HG02763 (cell line): ENCODE results near the gene RASD1.
"Not testable (repeated sequence)": the region's sequence is repeated elsewhere in the genome, so short reads cannot be mapped to it uniquely, and the experiment has no call there.

Experiments used
- ATAC-seq: cut with Tn5 transposase; IDR thresholded peaks from one replicate; pipeline ENCODE4 v1.9.1; 2021; ENCODE audit warnings: mild to moderate bottlenecking, moderate library complexity; ENCODE audit not compliant: unreplicated experiment

Gene RASD1

DNA sequence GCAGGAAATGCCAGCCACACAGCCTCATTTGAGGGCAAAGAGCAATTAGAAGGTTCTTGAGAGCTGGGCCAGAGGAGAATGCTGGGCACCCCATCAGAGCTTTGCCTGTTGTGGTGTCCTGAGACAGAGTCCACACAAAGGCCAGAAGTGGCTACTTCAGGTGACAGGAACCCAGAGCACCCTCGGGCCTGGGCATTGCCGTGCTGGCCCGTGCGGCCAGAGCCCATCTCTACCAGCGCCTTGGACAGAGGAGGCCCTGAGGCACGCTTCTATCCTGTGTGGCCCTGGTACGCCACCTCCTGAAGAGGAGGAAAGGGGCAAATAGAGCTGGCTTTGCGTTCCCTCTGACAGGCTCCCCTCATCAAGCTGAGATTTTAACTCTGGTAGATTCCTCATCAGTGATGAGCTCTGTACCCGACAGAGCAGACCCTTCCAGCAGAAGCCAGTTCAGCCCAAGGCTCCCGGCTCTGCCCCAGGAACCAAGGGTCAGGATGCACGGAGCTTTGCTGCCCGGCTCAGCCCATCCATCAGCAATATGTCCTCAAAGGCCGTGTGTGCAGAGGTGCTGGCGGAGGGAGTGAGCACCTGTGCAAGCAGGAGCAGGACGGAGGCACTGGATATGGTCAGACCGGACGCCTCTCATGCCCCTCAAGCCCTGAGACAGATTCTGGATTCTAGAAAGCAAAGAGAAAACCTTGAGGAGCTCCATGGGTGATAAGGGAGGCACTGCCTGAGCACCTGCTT lies 3.4 kb upstream of the RASD1 start:
- no peak for ATAC-seq

DNA sequence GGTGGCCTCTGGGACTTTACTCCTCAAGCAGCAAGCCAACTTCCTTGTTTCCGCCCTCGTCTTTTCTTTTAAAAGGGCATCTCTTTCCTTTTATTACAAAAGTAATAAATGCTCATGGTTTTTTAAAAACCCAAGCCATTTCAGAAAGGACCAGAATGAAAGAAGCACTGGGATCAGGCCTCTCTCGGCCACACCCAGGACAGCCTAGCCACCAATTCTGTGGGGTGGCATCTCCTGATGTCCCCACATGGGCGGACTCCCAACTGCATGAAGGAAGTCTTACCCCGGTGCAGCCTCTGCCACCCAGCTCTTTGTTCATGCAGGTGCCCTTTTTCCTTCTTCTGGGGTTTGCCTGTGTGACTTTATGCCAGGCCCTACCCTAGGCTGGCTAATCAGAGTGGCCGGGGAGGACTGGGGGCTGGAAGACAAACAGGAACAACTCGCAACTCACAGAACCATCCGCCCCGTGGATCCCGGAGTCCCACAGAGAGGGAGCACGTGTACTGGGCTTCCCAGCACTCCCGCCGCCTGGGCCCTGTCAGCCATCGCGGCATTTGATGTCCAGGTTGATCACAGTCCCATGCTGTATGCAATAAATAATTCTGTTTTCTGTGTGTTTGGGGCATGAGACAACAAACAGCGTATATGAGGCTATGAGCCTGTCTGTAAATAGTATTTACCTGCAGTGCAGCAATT lies 2.6 kb upstream of the RASD1 start:
- no peak for ATAC-seq

DNA sequence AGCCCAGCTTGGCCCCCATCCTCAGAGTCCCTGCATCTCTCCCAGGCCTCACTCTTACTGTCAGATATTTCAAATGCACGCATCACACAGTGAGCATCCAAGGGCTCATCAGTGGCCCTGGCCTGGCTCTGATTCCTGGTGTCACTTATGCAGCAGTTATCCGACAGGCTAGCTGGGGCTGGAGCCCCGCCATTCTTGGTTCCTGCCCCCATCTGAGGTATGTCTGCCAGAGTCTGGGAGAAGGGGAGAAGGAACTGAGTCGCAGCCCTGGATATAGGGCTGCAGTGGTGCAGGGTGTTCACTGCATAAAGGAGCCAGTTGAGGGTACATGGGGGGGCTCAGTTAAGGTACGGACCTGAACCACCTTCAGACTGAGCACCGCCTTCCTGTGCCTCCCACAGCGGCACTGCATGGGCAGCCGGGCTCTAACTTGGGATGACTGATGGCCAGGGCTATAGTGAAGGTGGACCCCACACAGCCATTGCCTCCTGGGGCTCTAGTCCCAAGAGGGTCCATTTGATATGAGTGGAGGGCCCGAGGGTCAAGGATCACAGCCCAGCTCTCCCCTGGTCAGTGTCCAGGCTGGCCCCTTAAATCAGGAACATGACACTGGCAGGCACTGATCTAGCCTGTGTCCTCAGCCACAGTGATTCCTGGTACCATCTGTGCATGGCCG lies 1.8 kb upstream of the RASD1 start:
- no peak for ATAC-seq

DNA sequence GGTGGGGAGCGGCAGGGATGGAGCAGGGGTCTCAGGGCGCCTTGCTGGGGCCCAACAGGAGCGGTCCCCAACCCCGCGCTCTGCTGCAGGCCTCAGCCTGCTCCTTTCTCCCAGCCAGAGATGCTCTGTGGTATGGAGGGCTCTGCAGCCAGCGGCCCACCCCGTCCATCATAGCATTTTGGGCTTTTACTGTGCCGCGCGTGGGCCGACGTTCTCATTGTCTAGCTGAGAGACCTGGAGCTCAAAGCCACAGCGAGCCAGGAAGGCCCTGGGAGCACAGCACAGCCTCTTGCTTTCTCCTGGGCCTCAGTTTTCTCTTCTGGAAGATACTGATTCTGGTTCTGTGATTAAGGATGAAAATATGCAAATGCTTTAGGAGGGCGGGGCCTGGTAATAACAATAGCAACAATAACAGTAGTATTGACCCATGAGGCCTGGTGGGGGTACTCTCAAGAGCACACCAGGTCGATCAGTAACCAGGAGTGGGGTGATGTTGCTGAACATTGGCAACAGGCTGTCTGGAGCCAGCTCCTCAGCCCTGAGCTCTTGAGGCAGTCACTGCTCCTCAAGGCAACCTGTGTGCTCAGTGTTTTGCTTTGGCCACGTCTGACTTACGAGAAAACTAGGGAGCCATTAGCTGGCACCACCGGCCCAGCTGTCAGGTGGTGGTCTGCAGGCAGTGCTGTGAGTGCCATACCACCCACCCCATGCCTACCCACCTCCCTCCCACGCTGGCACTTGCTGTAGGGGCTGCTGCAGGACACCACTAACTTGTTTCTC lies 1.1 kb upstream of the RASD1 start:
- ATAC-seq = no peak

DNA sequence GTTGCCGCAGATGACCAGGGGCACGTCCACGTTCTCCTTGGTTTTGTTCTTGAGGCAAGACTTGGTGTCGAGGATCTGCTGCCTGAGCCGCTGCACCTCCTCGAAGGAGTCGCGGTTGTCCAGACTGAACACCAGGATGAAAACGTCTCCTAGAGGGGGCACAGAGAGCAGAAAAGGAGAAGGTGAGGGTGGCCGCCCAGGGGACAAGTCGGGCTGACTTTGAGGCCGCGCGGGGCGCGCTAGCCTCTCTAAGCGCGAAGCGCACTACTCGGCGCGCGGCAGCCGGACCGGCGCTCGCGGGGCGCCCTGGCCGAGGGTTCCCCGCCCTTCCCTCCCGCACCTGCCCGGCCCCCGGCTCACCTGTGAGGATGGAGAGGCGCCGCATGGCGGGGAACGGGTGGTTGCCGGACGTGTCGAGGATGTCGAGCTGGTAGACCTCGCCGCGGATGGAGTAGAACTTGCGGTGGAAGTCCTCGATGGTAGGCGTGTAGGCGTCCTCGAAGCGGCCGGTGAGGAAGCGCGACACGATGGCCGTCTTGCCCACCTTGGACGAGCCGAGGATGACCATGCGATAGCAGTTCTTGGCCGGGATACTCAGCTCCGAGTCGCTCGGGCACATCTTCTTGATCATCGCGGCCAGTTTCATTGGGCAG lies 533 bp downstream of the RASD1 start:
- ATAC-seq = no peak

DNA sequence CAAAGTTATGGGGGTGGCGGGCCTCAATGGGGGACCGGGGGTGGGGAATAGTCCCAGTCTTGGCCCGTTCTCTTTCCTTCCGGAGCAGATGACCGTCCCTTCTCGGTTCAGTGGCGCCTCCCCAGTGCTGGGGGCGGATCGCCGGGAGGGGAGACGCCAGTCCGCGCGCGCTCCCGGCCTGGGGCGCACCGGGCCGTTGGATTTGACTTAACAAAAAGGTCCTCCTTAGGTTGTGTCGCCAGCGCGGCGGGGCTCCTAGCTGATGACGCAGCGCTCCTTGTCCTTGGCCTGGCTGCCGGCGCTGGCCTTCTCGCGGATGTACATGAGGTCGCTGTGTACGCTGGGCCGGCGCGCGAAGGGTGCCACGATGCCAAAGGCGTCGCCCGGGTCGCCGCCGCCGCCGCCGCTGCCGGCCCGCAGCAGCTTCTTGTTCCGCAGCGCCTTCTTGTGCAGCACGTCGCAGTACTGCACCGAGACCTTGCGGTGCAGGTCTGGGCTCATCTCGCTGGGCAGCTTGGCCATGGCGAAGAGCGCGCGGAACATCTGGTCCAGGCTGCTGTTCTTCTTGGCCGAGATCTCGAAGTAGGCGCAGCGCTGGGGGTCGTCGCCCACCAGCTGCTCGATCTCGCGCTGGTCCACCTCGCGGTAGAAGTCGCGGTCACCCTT lies 1.2 kb downstream of the RASD1 start:
- no peak for ATAC-seq

DNA sequence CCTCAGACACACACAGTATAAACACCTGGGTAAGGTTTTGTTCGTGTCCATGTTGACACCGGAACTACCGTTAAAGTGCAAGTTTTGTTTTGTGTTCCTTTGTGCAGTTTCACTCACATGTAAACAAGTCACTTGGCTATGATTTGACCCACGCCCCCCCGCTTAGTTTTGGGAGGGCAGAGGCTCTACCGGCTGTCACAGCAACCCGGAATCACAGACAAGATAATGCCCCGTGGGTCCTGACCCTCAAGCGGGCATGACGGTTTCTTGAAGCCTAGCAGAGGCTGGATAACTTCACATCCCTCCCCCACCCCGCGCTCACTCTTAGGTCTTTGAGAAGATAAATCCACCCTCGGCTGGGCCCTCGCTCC lies 1.7 kb downstream of the RASD1 start:
- ATAC-seq = no peak

DNA sequence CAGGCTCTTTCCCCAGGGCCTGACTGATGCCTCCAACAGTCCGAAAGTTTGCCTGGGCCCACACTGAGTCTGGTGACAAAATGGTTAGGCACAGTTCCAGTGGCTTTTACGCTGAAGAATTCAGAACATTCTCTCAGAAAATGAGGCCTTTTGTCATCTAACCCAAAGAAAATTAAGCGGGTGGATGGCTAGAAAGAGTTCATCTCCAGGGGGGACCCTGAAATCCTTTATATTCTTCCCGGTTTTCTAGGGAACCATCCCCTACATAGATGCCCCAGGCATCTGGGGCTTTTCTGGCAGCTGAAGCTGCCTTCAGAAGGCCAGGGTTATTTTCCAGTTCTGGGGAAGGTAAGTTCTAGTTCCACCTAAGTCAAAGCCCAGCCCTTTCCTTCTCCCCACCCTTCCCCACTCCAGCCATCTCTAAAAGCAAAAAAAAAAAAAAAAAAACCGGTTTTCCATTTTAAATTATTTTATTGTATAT lies 2.2 kb downstream of the RASD1 start:
- ATAC-seq = no peak

DNA sequence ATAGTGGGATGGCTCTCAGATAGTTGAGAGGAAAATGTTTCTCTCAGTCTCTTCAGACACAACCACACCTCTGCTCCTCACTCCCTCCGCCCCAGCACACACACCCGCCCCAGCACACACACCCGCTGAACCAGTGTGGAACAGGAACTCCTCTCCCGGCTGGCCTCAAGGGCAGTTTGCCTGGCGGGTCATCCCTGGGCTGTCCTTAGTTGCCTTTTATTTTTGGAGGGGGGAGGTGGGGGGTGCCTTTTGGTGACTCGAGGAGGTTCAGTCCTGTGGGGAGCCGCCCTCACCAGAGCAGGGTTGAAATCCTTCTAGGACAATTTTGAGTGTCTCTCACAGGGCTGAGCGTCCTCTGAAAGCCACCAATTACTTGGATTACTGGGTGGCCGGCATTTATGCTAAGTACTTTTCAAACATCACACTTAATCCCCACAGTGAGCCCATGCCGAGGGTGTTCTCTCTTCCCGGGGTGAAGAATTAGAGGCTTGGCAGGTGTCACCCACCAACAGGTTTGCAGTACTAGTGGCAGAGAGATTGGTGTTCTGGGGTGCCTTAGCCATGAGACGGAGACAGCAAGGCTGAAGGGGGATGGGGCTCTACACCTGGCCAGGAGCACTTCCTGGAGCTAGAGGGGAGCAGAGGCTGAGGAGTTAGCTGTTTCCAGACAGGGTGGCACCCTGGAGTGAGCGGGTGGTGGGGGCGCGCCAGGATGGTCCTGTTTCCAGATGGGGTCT lies 2.8 kb downstream of the RASD1 start:
- ATAC-seq = no peak

DNA sequence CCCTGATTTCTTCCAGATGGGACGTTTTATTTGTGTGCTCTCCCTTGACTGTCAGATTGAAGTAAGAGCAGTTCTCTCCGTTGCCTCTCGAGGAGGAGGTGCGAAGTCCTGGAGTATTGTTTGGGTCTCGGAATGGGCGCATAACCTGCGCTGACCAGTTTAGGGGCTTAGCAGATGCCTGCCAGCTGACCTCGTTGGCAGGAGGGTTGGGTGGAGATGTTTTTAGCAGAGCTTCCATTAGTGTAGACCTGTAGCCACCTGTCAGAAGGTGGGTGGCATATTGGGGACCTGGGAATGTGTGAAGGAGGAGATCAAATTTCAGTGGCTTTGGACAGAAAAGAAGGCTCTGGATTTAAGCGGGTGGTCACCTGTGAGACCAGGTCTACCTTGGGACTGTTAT lies 3.6 kb downstream of the RASD1 start:
- ATAC-seq = no peak

DNA sequence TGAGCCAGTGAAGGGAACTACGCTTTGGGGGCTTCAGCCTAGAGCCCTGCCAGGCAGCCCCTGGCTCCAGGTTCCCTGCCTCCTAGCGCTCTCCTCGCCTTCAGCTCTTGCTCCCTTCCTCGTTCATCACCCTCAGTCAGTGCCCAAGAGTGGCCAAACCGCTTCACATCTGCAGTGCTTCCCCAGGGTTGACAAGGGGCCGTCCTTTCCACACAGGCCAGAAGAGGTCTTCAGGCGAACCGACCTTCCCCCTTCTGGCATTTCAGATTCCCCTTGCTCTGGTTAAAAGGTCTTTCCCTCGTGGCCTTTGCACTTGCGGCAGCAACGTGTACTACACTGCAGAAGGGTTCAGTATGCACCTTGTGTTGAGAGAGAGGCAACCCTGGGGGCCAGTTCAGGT lies 4.1 kb downstream of the RASD1 start:
- ATAC-seq = no peak

DNA sequence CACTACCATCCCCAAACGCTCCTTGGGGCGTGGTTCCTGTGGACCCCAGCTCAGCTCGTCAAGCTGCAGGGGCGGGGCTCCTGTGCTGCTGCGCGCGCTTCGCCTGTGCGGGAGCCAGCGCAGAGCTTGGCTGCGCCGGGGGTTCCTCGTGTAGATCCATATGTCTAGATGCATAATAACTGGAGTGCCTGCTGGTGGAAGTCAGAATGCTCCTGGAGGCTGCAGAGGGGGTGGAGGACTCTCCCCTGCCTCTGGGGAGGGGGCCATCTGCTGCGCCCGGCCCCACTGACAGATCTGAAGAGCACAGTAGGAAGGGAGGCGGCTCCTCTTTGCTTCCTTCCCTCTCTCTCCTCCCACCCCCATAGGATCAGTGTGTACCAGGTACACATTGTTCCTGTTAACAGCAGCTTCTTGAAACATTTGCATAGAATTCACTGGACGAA lies 4.6 kb downstream of the RASD1 start:
- ATAC-seq = no peak

DNA sequence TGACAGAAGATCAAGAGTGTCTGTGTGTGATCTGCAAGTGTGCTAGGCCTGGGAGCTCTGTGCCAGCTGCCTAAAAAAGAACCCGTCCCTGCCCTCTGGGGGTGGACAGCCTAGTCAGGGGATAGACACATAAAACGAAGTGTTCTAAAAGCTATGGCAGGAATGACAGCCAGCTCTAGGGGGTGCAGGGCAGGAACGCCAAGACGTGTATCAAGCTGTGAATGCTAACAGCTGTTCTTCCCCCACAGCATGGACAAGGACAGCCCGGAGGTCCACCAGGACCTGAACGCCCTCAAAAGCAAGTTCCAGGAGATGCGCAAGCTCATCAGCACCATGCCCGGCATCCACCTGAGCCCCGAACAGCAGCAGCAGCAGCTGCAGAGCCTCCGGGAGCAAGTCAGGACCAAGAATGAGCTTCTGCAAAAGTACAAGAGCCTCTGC lies 5.1 kb downstream of the RASD1 start:
- no peak for ATAC-seq

DNA sequence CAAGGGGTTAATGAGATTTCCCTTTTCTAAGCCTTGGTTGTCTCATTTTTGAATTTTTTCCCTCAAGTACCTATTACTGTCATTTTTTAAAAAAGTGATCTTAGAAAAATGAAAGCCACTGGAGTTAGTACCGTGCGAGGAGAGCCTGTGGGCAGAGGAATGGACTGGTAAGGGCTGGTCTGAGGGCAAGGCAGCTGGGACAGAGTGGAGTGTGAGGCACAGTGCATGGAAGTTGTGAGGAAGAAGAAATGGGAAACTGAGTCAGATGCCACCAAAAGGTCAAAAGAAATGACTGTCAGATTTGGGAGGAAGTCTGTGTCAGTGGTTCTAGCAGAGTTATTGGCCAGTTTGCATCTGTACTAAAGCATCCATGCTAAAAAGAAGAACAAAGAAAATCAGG lies 8.2 kb downstream of the RASD1 start:
- ATAC-seq = no peak

DNA sequence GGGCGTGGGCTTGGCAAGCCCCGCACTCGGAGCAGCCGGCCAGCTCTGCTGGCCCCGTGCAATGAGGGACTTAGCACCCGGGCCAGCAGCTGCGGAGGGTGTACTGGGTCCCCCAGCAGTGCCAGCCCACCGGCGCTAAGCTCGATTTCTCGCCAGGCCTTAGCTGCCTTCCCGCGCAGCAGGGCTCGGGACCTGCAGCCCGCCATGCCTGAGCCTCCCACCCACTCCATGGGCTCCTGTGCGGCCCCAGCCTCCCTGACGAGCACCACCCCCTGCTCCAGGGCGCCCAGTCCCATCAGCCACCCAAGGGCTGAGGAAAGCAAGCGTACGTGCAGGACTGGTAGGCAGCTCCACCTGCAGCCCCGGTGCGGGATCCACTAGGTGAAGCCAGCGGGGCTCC lies 9.8 kb downstream of the RASD1 start:
- not testable (repeated sequence) for ATAC-seq

DNA sequence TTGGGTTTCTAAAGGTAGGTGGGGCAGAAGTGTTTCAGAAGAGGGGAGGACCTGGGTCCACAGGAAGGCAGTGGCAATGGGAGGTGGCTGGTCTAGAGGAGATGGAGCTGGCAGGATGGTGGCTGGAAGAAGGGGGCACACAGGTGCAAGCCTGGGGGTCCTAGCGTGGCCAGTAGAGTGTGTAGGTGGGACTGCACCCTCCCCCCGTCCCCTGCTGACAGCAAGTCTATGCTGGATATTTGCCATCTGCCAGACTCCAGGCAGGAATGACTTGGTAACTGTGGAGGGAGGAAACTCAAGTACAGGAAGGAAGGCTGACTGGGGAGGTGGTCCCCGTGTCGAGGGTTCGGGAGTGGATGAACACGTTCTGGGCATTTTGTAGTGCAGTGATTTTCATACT lies 10.8 kb downstream of the RASD1 start:
- ATAC-seq = no peak

DNA sequence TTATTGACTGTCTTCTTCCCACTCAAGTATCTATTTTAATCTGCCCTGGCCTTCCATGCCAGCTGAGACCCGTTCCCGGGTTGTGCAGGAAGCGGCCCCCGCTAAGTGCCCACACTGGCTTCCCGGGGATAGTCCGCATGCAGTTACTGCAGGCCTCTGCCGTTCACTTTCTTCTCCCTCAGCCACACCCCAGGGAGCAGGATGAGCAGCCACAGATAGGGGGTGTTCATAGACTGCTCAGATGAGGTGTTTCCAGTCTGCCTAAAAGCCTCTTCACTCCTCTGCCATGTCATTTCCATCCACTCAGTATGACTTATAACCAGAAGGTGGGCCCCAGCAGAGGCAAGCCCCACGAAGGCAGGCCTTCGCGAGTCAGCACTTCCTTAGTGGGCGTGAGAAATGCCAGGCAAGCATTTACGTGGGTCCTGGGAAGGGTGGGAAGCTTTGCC lies 11.7 kb downstream of the RASD1 start:
- no peak for ATAC-seq

DNA sequence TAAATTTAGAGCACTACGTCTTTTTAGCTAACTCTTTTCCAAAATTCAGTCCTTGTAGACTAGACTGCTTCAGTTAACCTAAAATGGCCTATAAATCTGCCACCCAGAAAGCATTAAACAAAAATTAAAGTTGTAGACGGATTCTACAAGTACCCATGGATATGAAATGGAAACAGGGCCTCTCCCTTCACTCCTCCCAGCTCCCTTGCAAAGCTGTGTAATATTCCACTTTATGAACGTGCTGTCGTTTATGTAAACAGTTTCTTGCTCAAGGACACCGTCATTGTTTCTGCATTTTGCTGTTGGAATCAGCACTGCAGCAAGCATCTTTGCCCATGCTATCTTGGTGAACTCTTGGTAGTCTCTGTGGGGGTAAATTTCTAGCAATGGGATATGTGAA lies 14.3 kb downstream of the RASD1 start:
- ATAC-seq = no peak

DNA sequence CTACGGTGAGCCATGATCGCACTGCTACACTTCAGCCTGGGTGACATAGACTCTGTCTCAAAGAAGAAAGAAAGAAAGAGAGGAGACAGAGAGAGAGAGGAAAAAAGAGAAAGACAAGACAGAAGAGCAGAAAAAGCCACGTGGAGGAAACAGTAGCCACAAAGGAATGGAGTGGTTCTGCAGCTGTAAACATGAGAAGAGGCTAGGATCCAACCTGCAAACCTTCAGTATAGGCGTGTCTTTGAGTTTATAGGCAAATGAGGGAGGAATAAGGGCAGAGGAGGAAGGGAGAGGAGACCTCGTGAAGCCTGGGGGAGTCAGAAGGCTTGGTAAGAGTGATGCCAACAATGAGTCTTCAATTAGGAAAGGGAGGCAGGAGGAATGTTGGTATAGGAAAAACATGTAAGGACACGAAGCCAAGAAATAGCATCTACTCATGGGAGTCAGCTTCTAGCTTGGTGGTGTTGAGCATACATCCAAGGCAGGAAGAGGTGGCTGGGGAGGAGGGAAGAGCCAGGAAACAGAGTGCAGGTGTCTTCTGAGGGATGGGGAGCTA lies 15.5 kb downstream of the RASD1 start:
- no peak for ATAC-seq
